Activated naive CD8-positive, alpha-beta T cell (primary cell): ENCODE results near the gene JAGN1.

Experiments
- H3K27ac Mint-ChIP-seq: one replicate; pipeline ENCODE4 v1.8.0; 2021; ENCODE audit warnings: mixed read lengths
- H3K27me3 Mint-ChIP-seq: one replicate; pipeline ENCODE4 v1.8.0; 2021; ENCODE audit warnings: mixed read lengths
- H3K36me3 Mint-ChIP-seq: one replicate; pipeline ENCODE4 v1.8.0; 2021; ENCODE audit warnings: mixed read lengths
- H3K4me1 Mint-ChIP-seq: one replicate; pipeline ENCODE4 v1.8.0; 2021; ENCODE audit warnings: low read depth, mixed read lengths
- H3K4me3 Mint-ChIP-seq: one replicate; pipeline ENCODE4 v1.8.0; 2021; ENCODE audit warnings: mild to moderate bottlenecking, mixed read lengths
- H3K9me3 Mint-ChIP-seq: one replicate; pipeline ENCODE4 v1.8.0; 2021; ENCODE audit warnings: low read depth, mixed read lengths

JAGN1 gene

DNA sequence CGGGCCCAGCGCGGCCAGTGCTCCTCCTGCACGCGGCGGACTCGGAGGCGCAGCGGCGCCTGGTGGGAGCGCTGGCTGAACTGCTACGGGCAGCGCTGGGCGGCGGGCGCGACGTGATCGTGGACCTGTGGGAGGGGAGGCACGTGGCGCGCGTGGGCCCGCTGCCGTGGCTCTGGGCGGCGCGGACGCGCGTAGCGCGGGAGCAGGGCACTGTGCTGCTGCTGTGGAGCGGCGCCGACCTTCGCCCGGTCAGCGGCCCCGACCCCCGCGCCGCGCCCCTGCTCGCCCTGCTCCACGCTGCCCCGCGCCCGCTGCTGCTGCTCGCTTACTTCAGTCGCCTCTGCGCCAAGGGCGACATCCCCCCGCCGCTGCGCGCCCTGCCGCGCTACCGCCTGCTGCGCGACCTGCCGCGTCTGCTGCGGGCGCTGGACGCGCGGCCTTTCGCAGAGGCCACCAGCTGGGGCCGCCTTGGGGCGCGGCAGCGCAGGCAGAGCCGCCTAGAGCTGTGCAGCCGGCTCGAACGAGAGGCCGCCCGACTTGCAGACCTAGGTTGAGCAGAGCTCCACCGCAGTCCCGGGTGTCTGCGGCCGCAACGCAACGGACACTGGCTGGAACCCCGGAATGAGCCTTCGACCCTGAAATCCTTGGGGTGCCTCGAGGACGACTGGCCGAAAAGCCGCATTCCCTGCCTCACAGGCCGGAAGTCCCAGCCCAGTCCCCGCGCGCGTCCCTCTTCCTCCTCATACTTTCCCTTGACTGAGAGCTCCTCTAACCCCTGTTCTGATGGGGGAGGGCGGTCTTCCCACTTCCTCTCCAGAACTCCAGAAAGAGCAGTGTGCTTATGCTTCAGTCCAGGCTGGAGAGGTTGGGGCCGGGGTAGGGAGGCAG lies 25.1 kb downstream of the JAGN1 start:
- Mint-ChIP-seq H3K4me1 (peaks cover 14% of the 10 kb centered on the region), H3K4me3 (peak overlapping the region; percentile 74)

DNA sequence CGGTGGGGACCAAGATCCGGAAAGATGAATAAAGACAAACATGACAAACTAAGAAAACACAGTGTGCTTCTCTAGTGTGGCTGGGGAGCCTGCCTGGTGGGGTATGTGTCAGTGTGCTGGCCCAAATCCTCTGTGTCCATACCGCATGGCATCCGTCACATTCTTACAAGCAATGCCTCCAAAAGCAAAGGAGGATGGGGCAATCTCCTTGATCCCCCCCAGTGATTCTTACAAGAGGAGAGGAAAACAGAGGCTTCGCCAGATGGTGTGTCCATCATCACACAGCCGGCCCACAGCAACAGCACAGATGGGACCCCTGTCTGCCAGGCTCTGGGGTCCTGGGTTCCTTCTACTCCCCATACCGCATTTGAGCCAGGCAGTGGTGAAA lies 25.9 kb downstream of the JAGN1 start:
- H3K4me3 Mint-ChIP-seq, result peak overlapping the region; percentile 74
- H3K4me1 Mint-ChIP-seq, result peaks cover 14% of the 10 kb centered on the region
- H3K27ac Mint-ChIP-seq, result no peak overlapping the region
- peaks cover 2% of the 10 kb centered on the region for H3K36me3 Mint-ChIP-seq
- H3K9me3 Mint-ChIP-seq, result no peaks in the 10 kb centered on the region
- H3K27me3 Mint-ChIP-seq, result peaks cover 2% of the 10 kb centered on the region

More for the DNA sequence above, 25.1 kb downstream of the JAGN1 start:
- Mint-ChIP-seq H3K9me3 (no peaks in the 10 kb centered on the region), H3K27me3 (peaks cover 2% of the 10 kb centered on the region), H3K36me3 (peaks cover 2% of the 10 kb centered on the region), H3K27ac (no peak overlapping the region)

DNA sequence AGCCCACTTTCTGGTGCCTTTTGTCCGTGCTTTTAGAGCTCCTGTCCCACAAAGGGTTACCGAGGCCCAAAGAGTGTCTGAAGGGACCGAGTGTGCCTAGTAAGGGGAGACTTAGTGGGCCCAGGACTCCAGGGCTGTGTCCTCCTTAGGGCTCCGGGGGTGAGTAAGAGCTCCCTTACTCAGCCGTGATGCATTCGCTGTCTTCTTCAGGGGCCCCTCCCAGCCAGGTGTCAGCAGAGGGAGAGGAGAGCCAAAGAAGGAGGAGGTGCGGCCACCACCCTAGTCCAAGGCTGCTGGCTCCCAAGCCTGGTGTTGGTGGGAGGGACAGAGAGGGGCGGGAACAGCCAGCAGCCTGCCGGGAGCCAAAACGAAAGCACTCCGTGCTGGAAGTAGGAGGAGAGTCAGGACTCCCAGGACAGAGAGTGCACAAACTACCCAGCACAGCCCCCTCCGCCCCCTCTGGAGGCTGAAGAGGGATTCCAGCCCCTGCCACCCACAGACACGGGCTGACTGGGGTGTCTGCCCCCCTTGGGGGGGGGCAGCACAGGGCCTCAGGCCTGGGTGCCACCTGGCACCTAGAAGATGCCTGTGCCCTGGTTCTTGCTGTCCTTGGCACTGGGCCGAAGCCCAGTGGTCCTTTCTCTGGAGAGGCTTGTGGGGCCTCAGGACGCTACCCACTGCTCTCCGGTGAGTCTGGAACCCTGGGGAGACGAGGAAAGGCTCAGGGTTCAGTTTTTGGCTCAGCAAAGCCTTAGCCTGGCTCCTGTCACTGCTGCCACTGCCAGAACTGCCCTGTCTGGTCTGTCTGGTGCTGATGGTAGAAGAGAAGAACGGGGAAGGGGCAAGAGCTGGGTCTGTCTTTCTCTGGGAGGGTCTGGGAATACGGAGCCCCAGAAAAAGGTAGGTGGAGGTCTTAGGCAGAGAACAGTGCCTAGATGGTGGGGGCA lies 26.6 kb downstream of the JAGN1 start, which contains the start of gene IL17RC:
IL17RC (plus strand) TSS at position 365 of the 947 bp plus-strand sequence; CDS start at position 583, 218 bp downstream.
- H3K27ac Mint-ChIP-seq, result no peak within 1 kb of the TSS
- H3K9me3 Mint-ChIP-seq, result no peaks in the 10 kb centered on the region
- H3K27me3 Mint-ChIP-seq, result peaks cover 2% of the 10 kb centered on the region
- peaks cover 2% of the 10 kb centered on the region for H3K36me3 Mint-ChIP-seq
- peak within 1 kb of the TSS; percentile 74 for H3K4me3 Mint-ChIP-seq
- H3K4me1 Mint-ChIP-seq, result peaks cover 14% of the 10 kb centered on the region

DNA sequence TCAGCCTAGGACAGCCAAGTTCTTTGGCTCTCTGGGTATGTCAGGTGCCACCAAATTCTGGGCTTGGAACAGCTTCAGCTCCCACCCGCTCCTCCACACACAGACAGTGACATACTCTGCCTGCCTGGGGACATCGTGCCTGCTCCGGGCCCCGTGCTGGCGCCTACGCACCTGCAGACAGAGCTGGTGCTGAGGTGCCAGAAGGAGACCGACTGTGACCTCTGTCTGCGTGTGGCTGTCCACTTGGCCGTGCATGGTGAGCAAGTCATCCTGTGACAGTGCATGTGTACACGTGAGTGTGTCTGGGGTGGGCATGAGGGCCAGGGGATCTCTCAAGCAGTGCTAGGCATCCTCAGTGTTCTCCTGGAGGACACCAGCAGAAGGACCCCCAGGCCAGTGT lies 27.4 kb downstream of the JAGN1 start:
- peaks cover 9% of the 10 kb centered on the region for H3K4me1 Mint-ChIP-seq
- H3K9me3 Mint-ChIP-seq, result no peaks in the 10 kb centered on the region
- H3K36me3 Mint-ChIP-seq, result no peaks in the 10 kb centered on the region
- no peaks in the 10 kb centered on the region for H3K27me3 Mint-ChIP-seq
- H3K4me3 Mint-ChIP-seq, result no peak overlapping the region
- no peak overlapping the region for H3K27ac Mint-ChIP-seq

DNA sequence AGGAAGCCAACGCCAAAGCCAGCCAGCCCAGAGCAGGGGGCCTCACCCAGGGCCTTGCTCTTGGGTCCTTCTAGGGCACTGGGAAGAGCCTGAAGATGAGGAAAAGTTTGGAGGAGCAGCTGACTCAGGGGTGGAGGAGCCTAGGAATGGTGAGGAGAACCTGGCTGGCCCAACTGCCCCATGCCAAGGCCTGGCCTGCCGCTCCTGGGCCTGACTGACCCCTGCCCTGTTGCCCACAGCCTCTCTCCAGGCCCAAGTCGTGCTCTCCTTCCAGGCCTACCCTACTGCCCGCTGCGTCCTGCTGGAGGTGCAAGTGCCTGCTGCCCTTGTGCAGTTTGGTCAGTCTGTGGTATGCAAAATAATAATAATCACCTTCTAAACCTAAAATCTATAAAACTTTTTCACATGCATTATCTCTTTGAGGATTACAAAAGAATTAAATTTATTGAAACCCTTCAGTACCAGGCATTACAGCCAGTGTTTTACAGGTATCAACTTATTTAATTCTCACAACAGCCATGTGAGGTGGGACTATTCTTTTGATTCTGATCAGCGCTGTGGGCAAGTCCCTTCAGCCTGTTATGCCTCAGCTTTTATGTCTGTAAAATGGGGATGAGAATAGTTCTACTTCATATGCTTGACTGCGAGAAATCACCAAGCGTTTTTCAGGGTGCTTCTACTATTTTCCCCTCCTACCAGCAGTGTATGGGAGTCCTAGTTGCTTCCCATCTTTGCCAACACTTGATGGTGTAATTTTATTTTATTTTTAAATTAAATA lies 28.0 kb downstream of the JAGN1 start:
- H3K36me3 Mint-ChIP-seq, result no peaks in the 10 kb centered on the region
- no peak overlapping the region for H3K27ac Mint-ChIP-seq
- H3K27me3 Mint-ChIP-seq, result no peaks in the 10 kb centered on the region
- H3K4me3 Mint-ChIP-seq, result no peak overlapping the region
- H3K4me1 Mint-ChIP-seq, result peaks cover 9% of the 10 kb centered on the region
- no peaks in the 10 kb centered on the region for H3K9me3 Mint-ChIP-seq

DNA sequence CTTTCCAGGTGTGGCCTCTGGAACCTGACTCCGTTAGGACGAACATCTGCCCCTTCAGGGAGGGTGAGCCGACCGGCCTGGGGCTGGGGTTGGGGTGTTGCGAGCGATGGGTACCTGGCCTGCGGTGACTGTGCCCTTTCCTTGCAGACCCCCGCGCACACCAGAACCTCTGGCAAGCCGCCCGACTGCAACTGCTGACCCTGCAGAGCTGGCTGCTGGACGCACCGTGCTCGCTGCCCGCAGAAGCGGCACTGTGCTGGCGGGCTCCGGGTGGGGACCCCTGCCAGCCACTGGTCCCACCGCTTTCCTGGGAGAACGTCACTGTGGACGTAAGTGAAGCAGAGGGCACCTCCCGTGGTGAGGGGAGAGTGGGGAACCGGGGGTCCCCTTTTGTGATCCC lies 37.7 kb downstream of the JAGN1 start:
- H3K9me3 Mint-ChIP-seq, result no peaks in the 10 kb centered on the region
- no peaks in the 10 kb centered on the region for H3K36me3 Mint-ChIP-seq
- H3K27ac Mint-ChIP-seq, result no peak overlapping the region
- H3K27me3 Mint-ChIP-seq, result no peaks in the 10 kb centered on the region
- H3K4me3 Mint-ChIP-seq, result no peak overlapping the region
- H3K4me1 Mint-ChIP-seq, result peaks cover 9% of the 10 kb centered on the region

DNA sequence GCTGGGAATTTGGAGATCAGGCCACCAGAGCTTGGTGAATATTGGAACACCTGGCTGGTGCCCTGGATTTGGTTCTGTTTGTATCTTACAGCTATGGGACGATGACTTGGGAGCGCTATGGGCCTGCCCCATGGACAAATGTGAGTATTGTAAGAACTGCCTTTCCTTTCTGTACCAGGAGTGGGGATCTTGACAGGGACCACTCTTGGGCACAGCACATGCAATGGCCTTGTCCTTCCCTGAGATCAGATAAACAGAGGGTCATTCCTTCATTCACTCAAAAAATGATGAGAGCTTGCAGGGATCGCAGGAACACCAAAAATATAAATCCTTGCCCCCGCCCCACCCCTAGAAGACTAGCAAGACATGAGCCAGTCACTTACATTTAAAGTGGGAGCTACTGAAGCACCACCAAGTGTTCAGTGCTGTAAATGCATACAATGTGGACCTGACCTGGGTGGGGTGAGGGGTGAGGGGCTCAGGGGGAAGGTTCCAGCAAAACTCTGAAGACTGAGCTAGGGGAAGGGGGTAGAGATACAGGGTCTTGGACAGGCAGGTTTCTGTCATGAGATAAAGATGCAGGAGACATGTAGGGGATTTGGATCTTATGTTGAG lies 40.5 kb downstream of the JAGN1 start:
- Mint-ChIP-seq H3K27ac (peak overlapping the region; percentile 46), H3K27me3 (no peaks in the 10 kb centered on the region), H3K36me3 (peaks cover 4% of the 10 kb centered on the region), H3K4me1 (peaks cover 31% of the 10 kb centered on the region), H3K4me3 (peak overlapping the region; percentile 46), H3K9me3 (no peaks in the 10 kb centered on the region)

DNA sequence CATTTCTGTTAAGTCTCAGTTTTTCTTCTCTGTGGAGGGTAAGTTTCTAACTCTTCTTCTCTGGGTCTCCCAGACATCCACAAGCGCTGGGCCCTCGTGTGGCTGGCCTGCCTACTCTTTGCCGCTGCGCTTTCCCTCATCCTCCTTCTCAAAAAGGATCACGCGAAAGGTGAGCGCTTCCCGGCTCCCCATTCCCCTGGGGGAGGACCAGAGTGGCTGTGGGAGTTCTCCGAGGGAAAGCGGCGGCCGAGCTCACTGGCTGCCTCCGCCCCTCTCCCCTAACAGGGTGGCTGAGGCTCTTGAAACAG lies 42.1 kb downstream of the JAGN1 start:
- peaks cover 4% of the 10 kb centered on the region for H3K36me3 Mint-ChIP-seq
- no peaks in the 10 kb centered on the region for H3K9me3 Mint-ChIP-seq
- peaks cover 35% of the 10 kb centered on the region for H3K4me1 Mint-ChIP-seq
- peak overlapping the region; percentile 97 for H3K4me3 Mint-ChIP-seq
- H3K27me3 Mint-ChIP-seq, result no peaks in the 10 kb centered on the region
- peak overlapping the region; percentile 98 for H3K27ac Mint-ChIP-seq

DNA sequence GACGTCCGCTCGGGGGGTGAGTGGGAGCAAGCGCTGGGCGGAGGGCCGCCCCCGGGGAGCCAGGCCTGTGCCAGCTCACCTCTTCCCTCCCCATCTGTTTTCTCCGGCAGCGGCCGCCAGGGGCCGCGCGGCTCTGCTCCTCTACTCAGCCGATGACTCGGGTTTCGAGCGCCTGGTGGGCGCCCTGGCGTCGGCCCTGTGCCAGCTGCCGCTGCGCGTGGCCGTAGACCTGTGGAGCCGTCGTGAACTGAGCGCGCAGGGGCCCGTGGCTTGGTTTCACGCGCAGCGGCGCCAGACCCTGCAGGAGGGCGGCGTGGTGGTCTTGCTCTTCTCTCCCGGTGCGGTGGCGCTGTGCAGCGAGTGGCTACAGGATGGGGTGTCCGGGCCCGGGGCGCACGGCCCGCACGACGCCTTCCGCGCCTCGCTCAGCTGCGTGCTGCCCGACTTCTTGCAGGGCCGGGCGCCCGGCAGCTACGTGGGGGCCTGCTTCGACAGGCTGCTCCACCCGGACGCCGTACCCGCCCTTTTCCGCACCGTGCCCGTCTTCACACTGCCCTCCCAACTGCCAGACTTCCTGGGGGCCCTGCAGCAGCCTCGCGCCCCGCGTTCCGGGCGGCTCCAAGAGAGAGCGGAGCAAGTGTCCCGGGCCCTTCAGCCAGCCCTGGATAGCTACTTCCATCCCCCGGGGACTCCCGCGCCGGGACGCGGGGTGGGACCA lies 42.6 kb downstream of the JAGN1 start:
- Mint-ChIP-seq H3K36me3 (peaks cover 4% of the 10 kb centered on the region), H3K4me3 (peak overlapping the region; percentile 97), H3K4me1 (peaks cover 35% of the 10 kb centered on the region), H3K27me3 (no peaks in the 10 kb centered on the region), H3K27ac (peak overlapping the region; percentile 98), H3K9me3 (no peaks in the 10 kb centered on the region)

DNA sequence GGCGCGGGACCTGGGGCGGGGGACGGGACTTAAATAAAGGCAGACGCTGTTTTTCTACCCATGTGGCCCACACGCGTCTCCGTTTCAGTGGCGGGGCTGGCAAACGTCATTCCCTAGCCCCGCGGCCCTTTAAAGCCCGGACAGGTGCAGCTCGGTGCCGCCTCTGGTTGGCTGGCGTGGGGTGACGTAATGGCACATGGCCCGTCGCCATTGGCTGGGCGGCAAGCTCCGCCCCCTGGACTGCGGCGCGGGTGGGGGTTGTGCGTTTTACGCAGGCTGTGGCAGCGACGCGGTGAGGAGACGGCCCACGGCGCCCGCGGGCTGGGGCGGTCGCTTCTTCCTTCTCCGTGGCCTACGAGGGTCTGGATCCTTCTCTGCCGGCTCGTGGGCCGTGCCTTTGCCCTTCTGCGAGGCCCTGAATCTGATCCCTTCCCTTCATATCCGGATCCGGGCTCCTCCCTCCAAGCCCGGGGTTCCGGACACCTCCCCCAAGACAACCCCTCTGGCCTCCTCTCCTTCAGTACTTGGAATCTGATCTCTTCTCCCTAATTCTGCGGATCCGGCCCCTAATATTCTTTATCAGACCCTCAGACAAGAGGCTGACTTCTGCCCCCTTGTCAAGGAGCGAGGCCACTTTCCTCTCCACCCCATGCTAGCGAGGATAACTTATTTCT lies 43.3 kb downstream of the JAGN1 start, which contains the start of gene CRELD1:
CRELD1 (plus strand) TSS at position 274 of the 674 bp plus-strand sequence. CDS start 605 bp downstream, outside the sequence.
- Mint-ChIP-seq H3K9me3 (no peaks in the 10 kb centered on the region), H3K36me3 (peaks cover 4% of the 10 kb centered on the region), H3K27ac (peak within 1 kb of the TSS; percentile 98), H3K4me3 (peak within 1 kb of the TSS; percentile 97), H3K27me3 (no peaks in the 10 kb centered on the region), H3K4me1 (peaks cover 35% of the 10 kb centered on the region)

DNA sequence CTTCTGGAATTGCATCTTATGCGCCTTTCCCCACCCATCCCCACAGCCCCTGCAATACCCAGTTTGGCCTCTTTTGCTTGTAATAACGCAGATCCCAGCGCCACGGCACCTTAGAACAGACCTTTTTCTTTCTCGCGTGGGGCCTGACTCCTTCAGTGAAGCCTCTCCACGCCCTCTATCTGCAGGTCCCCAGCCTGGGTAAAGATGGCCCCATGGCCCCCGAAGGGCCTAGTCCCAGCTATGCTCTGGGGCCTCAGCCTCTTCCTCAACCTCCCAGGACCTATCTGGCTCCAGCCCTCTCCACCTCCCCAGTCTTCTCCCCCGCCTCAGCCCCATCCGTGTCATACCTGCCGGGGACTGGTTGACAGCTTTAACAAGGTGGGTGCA lies 43.8 kb downstream of the JAGN1 start:
- Mint-ChIP-seq H3K36me3 (peaks cover 4% of the 10 kb centered on the region), H3K27ac (peak overlapping the region; percentile 98), H3K4me1 (peaks cover 35% of the 10 kb centered on the region), H3K4me3 (peak overlapping the region; percentile 97), H3K9me3 (no peaks in the 10 kb centered on the region), H3K27me3 (no peaks in the 10 kb centered on the region)

DNA sequence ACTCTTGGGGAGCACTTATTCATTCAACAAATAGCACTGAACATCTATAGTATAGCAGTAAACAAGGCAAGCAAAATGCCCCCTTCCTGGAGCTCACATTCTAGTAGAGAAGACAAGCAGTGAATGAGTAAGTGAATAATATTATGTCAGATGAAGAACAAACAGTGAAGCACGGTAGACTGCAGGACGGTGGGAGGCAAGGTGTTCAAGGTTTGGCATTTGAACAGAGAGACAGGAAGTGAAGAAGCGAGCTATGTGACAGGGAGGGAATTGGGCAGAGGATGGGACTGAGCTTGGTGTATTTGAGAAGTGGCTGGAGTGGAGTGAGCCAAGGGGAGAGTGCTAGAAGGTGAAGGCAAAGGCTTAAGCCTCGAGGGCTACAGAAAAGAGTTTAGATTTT lies 44.6 kb downstream of the JAGN1 start:
- H3K27ac Mint-ChIP-seq, result peak overlapping the region; percentile 98
- peaks cover 35% of the 10 kb centered on the region for H3K4me1 Mint-ChIP-seq
- H3K4me3 Mint-ChIP-seq, result peak overlapping the region; percentile 97
- no peaks in the 10 kb centered on the region for H3K27me3 Mint-ChIP-seq
- H3K36me3 Mint-ChIP-seq, result peaks cover 4% of the 10 kb centered on the region
- H3K9me3 Mint-ChIP-seq, result no peaks in the 10 kb centered on the region

DNA sequence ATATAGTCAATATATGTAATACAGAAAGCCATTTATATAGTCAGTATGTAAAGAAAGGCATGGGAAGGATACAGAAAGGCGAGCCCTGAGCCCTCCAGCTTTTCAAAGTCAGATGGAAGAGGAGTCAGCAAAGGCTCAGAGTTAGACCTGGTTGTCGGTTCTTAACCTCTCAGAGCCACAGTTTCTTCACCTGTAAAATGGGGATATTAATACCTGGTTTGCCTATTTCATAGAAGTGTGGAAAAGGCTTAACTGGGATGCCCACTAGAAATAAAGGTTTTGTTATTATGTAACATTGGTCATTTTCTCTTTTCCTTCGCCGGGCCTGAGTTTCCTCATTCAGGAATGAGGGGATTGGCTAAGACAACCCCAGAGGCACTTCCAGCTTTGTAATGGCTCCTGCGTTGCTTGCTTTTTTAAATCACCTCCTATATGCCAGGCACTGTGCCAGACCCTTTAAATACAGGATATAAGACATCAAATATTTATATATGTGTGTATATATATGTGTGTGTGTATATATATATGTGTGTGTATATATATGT lies 45.6 kb downstream of the JAGN1 start:
- Mint-ChIP-seq H3K4me3 (peak overlapping the region; percentile 97), H3K27ac (no peak overlapping the region), H3K4me1 (peaks cover 35% of the 10 kb centered on the region), H3K27me3 (no peaks in the 10 kb centered on the region), H3K9me3 (no peaks in the 10 kb centered on the region), H3K36me3 (peaks cover 4% of the 10 kb centered on the region)
